ENCODE data around the gene INHBC.

DNA sequence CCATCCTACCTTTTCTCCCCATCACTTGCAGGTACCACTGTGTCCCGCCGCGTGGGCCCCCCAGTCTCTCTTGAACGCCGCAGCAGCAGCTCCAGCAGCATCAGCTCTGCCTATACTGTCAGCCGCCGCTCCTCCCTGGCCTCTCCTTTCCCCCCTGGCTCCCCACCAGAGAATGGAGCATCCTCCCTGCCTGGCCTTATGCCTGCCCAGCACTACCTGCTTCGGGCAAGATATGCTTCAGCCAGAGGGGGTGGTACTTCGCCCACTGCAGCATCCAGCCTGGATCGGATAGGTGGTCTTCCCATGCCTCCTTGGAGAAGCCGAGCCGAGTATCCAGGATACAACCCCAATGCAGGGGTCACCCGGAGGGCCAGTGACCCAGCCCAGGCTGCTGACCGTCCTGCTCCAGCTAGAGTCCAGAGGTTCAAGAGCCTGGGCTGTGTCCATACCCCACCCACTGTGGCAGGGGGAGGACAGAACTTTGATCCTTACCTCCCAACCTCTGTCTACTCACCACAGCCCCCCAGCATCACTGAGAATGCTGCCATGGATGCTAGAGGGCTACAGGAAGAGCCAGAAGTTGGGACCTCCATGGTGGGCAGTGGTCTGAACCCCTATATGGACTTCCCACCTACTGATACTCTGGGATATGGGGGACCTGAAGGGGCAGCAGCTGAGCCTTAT, 35.8 kb downstream of the INHBC start:
- no peak for TF ChIP-seq TAF1 (IDR thresholded peaks at IDR 0.05; ENCODE audit: borderline replicate concordance, insufficient read depth, low read length)
- no peak for TF ChIP-seq FOXP2 (optimal IDR thresholded peaks at IDR 0.05; ENCODE audit: borderline replicate concordance, extremely low read depth, extremely low read length, insufficient read depth)
- TF ChIP-seq POLR2AphosphoS5 (IDR thresholded peaks at IDR 0.05; ENCODE audit: low read depth, low read length): no peak
- TF ChIP-seq, protein P1, sequence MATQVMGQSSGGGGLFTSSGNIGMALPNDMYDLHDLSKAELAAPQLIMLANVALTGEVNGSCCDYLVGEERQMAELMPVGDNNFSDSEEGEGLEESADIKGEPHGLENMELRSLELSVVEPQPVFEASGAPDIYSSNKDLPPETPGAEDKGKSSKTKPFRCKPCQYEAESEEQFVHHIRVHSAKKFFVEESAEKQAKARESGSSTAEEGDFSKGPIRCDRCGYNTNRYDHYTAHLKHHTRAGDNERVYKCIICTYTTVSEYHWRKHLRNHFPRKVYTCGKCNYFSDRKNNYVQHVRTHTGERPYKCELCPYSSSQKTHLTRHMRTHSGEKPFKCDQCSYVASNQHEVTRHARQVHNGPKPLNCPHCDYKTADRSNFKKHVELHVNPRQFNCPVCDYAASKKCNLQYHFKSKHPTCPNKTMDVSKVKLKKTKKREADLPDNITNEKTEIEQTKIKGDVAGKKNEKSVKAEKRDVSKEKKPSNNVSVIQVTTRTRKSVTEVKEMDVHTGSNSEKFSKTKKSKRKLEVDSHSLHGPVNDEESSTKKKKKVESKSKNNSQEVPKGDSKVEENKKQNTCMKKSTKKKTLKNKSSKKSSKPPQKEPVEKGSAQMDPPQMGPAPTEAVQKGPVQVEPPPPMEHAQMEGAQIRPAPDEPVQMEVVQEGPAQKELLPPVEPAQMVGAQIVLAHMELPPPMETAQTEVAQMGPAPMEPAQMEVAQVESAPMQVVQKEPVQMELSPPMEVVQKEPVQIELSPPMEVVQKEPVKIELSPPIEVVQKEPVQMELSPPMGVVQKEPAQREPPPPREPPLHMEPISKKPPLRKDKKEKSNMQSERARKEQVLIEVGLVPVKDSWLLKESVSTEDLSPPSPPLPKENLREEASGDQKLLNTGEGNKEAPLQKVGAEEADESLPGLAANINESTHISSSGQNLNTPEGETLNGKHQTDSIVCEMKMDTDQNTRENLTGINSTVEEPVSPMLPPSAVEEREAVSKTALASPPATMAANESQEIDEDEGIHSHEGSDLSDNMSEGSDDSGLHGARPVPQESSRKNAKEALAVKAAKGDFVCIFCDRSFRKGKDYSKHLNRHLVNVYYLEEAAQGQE (IDR thresholded peaks at IDR 0.05; ENCODE audit: insufficient read depth in 1 of 2, low read depth in 2 of 2, low read length in 2 of 2): no peak
